IMR-90 (cell line): ENCODE results near the gene SLCO1B1.

ENCODE experiments used
- MXI1 ChIP-seq: IDR thresholded peaks from 2 replicates; pipeline ENCODE4 v1.6.1; 2012; ENCODE audit warnings: low read depth, mild to moderate bottlenecking, low read length, moderate library complexity, borderline replicate concordance
- SMC3 ChIP-seq: fragments of 150-350 bp; IDR thresholded peaks from 2 replicates; pipeline ENCODE4 v1.6.1; 2016; ENCODE audit warnings: low read depth, mild to moderate bottlenecking, antibody characterized with exemption, low read length, moderate library complexity
- TF ChIP-seq, protein P1 (sequence below): conservative IDR thresholded peaks from 2 replicates; pipeline ENCODE4 v1.5.1; 2012; ENCODE audit warnings: mild to moderate bottlenecking, low read depth, low read length, improper control_type of control experiment

GRCh38 chr12:21248679-21249078 is 117.7 kb downstream of the SLCO1B1 start:
- TF ChIP-seq, protein P1, sequence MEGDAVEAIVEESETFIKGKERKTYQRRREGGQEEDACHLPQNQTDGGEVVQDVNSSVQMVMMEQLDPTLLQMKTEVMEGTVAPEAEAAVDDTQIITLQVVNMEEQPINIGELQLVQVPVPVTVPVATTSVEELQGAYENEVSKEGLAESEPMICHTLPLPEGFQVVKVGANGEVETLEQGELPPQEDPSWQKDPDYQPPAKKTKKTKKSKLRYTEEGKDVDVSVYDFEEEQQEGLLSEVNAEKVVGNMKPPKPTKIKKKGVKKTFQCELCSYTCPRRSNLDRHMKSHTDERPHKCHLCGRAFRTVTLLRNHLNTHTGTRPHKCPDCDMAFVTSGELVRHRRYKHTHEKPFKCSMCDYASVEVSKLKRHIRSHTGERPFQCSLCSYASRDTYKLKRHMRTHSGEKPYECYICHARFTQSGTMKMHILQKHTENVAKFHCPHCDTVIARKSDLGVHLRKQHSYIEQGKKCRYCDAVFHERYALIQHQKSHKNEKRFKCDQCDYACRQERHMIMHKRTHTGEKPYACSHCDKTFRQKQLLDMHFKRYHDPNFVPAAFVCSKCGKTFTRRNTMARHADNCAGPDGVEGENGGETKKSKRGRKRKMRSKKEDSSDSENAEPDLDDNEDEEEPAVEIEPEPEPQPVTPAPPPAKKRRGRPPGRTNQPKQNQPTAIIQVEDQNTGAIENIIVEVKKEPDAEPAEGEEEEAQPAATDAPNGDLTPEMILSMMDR: 0 out of 2 replicates have a peak, but pooled peaks have one; percentile 14
- no peak for TF ChIP-seq MXI1
- TF ChIP-seq SMC3: no peak
